ENCODE measurements around the gene MED13L.

Gene MED13L

DNA sequence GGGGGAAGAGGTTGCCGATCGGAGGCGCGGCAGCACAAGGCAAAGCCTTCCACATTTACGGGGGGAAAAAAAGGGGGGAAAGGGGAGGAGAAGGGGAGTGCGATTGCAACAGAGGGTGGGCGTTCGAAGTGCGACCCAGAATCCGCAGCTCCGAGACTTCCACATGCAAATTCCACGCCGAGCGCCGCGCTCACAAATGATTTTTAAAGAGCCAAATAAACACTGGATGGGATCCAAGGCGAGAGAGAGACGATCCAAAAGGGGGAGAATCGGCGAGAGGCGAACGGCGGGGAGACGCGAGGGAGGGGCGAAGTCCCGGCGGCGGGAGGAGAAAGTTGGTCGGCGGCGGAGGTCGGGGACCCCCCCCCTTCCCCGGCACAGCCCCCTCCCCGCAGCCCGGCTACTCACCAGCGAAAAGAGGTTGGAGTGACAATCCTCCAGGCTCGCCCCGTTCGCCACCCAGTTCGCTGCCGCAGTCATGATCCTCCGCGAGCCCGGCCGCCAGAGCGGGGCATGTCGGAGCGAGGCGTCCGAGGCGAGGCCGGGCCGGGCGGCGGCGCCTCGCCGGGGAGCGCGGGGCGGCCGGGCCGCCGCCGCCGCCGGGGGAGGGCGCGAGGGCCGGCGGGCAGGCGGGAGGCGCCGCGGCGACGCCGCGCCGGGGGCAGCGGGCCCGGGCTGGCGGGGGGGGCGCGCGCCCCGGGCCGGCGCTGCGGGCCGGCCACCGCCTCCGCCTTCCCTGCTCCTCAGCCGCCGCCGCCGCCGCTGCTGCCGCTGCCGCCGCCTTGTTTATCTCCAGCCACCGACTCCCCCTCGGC lies 634 bp downstream of the MED13L start:
- peak; percentile 26 for DNase-seq

DNA sequence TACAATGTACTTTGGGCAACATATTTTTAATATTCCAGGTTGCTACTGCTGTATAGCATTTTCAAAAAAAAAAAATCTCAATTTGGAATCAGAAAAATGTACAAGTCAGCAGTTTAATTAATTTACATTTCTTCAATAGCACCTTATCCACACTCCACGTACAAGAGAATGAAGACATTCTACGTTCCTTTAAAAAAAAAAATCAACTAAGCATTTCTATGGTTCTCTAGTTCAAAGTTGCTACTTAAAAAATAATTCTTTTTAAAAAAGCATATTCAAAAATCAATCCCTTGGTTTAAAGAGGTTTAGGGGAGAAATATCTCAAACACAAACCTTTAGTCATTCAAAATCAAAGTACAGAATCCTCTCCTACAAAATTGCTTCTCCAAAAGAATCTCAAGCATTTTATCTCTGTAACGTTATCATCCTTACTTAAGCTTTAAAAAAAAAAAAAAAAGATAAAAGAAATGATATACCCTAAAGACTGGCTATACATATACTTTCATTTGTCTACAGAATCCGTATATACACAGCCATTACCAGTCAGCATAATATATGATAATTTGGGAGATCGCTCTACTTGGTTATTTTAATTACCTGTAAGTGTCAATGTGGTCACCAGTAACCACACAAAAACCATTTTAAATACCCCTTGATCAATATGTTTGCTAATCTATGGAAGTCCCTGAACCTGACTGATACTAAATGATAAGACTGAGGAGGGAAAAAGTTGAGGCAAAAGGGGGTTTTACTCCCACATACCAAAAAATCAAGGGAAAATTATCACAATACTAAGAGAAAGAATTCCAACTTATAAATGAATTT lies 2.7 kb downstream of the MED13L start:
- DNase-seq, result no peak

DNA sequence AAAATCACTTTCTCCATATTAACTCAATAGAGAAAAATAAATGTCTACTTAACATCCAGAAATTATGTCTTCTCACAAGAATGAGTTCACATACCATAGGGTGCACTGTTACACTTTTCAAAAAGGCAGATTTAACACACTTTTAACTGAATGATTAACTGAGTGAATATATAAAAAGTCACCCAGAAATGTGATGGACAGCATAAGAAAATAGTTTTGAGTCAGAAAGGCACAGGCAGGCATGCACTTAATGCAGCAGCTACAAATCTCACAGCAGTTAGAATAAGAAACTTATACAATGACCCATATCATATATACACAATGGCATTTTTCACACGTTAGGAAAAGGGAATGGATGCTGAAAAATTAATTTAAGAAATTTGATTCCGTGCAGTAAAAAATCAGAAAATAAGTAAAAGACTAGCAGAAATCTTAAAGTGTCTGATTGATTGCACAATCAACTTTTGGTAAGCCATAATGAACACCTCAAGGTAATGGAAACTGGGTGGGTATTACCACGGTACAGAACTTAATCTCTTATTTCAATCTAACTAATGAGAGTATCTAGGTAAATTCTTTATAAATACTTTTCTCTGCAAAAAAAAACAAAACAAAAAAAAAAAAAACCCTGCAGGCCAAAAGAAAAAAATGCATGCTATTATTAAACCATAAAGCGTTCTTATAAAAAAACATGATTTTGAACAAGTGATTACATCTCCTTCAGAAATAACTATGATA lies 3.5 kb downstream of the MED13L start:
- DNase-seq, result no peak

DNA sequence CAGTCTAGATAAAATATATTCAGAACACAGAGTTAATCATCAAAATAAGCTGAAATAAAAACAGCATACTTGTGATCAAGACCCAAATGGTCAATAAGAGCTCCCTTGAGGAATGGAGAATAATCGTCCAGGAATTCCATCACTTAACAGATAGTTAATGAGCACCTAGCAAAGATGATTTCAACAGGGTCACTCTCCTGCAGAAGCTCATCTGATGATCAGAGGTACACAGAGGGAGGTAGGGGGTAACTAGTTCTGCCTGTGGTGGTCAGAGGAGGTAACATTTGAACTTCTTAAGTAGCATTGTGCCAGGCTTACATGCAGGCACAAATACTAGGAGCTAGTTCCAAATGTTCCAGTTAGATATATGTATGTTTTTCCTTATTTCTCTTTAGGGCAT lies 9.5 kb downstream of the MED13L start:
- peak; percentile 45 for DNase-seq

DNA sequence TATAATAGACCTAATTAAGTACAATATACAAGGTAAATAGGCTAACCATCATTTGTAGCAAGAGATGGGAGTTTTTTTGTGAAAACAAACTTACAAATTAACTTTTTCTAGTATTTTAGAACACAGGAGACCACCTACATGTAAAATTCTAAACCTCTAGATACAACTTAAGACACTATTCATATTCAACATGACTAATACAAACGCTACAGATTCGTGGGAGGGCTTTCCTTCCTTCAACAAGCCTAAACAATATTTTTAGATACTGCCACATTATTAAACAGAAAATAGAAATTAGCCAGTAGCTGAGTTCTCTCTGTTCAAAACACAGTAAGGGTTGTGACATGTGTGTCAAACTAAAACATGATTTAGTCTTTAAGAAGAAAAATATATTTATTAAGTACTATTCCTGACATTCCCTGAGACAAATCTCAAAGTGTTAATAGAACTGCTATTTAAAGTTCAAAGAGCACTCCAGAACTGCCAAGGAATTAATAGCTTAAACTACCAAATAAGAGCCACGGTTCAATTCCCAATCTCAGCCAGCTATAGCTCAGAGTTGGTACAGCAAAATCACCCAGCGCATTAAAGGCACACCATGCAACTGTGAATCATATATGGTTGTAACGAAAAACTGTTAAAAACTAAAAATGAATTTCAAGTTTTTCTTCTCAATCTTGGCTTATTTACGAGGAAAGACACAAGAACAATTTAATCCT lies 10.7 kb downstream of the MED13L start:
- no peak for DNase-seq

DNA sequence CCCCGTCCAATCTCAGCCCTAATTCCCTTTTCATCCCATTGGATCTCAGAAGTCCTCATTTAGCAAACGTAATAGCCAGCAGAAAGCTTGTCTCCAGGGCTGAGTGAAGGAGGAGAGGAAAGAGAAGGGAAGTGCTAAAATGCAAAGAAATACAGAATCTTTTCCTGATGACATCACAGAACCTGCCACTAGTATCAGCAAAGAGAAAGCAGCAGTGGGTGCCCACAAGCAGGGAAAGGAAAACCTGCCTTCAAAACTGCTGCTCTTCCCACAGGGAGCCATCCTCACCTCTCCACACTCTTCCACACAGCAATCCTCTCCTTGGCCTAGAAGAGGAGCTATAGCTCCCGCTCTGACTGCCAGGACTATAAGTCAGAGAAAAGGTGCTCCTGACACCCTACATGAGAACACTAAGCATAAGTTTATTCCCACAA lies 11.3 kb downstream of the MED13L start:
- no peak for DNase-seq

DNA sequence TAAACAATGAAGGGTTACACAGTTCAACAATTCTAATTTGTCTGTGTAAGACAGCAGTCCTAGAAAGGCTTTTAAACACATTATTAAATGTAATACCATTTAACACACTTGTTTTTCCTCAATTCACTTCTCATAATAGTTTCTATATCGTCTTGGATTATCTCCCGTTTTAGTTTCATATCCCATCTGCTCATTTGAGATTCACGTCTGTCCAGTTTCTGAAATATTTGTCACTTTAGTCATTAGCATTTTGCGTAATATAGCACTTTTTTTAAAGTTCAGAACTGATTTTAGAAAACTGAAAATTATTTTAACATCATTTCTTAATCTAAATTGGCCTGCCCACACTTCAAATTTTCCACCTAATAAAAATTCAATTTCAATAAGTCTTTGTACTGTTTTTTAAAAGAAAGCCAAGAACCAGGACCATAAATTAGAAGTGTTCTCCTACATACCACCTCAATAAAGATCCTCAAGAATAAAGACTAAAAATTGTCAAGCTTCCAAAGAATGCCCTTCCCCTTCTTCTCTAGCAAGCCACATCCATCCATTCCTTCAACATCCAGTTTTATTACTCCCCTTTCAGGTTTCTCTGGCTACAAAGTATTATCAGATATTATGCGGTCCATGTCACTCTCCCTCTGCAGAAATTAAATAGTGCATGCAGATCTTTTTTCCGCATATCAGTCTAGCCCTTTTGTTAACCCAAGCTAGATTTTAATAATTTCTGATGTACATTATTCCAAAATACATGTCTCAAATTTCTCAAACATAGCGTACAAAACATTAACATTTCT lies 11.9 kb downstream of the MED13L start:
- no peak for DNase-seq

DNA sequence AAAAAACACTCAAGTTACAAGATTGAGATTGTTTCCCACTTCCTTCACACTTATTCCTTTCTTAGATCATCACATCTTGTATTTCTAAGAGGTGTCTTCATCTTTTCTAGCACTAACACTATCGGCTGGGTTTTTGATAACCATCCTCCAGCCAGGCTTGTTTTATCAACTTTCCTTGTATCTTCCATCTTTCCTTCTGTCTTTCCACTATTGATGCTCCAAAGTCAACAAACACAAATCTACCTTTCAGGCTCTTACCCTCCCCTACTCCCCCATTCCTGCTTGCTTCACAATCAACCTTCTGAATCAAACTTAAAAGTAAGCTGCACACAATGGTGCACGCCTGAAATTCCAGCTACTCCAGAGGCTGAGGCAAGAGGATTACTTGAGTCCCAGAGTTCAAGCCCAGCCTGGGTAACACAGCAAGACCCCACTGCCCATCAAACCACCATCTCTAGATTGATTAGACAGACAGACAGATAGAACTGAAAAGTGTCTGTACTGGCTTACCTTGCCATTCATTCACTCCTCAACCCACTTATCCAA lies 12.9 kb downstream of the MED13L start:
- DNase-seq, result no peak

DNA sequence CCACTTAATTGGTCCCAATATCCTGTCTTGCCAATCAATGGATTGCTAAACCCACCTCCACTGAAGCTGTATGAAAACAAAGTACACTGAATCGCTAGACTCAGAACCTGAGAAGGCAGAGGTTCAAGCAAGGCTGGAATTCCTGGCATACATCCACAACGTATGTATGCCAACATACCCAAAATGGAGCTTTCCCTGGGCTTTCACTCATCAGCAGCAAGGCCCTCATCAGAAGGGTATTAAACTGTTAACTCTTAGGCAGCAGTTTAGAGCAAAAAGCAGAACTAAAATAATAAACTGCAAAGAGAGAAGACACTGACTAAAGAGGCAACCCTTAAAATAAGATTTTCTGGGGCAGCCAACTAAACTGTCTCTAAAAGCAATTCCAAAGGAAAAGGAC lies 13.6 kb downstream of the MED13L start:
- DNase-seq, result no peak

DNA sequence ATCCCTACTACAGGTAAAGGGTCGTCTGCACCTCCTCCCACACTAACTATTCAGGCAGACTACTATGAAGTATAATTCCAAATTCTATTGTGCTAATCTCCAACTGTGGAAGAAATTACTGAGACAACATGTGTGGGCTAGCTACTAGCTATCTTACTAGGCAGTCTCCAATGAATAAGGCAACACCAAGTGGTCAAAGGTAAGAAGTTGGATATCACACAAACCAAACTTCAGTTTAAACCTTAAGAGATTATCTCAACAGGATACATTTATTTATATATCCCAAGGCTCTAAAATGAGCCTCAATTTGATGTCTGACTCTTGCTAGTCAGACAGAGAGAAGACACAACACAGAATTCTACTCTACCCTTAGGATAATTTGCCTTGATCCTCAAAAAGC lies 14.1 kb downstream of the MED13L start:
- DNase-seq, result no peak

DNA sequence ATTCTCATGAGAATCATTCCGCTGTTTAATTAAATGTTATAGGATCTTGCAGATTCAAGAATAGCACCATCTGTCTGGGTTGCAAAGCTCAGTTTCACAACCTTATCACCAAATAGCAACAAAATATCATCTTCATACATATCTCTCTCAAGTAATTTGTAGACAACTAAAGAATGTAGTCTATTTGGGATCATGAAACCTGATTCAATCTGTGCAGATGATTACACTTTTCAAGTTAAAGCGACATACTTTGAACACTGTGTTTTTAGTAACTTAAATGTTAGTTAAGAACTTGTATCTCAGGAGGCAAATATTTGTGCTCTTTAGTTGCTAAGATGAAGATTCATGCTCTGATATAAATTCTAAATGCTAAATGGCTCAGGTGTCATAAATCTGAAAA lies 14.8 kb downstream of the MED13L start:
- DNase-seq, result no peak

DNA sequence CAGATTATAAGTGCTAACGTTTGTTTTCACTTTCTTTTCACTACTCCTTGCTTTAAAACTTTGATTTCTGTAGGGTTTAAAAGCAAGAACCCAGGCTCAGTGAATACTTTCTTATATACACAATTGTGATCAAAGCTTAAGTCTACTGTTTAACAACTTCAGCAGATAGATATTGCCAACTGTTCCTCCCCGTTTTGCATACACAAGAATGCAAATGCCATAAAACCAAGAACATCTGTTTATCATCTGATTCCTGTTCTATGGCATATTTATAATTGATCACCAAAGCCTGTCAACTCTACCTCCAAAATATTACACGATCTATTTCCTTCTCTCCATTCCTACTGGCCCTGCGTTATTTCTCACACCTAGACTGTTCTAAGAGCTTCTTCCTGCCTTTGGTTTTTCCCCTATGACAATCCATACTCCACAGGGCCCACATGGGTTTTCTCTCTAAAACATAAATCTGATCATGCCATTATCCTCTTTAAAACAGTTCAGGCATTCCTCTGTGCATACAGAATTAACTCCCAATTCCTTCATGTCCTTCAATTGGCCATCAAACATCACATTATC lies 15.9 kb downstream of the MED13L start:
- no peak for DNase-seq

DNA sequence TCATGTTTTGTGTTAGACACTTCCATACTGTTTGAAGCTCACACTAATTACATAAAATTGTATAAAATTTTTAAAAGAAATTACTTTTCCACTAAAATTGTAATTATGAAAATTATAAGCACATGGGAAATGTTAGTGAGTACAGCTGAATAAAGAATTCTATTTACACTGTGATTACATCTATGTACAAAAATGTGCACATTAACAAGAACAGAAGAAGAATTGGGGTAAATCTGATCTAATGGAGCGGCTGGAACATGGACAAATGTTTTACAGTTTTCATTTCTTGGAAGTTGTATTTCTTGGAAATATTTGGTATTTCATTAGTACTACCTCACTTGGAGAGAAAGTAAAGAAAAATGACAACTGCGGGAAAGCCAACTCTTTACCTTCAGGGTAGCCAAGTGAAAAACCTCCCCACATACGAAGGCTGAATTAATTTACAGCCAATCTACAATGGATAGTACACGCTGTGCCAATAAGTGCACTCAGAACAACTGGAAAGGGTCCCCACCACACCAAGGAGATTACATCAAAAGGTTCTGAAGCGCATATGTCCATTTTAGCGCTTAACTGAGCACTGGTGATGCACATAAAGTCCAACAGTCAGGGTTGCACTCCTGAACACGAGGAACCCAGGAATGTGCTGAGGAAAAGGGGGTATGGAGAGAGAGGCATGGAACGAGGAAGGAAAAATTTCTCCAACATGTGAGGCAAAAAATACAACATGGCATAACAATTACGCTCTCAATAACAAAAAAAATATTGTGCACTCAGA lies 17.5 kb downstream of the MED13L start:
- DNase-seq, result no peak

DNA sequence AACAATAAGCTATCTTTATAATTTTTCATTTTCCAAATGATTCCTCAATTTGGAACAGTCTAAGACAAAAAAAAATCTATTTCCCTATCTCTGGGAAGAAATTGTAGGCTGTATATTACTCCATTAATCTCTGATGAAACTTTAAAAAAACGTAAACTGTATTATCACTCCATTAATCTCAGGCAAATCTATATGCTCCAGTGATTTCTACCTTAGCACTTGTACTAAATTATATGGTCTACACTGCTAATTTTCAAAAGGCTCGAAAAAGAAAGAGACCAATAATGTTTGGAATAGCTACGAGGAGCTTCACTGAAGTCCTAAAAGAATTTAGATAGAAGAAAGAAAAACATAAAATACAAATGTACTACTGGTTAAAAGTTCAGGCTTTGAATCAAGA lies 19.7 kb downstream of the MED13L start:
- no peak for DNase-seq

DNA sequence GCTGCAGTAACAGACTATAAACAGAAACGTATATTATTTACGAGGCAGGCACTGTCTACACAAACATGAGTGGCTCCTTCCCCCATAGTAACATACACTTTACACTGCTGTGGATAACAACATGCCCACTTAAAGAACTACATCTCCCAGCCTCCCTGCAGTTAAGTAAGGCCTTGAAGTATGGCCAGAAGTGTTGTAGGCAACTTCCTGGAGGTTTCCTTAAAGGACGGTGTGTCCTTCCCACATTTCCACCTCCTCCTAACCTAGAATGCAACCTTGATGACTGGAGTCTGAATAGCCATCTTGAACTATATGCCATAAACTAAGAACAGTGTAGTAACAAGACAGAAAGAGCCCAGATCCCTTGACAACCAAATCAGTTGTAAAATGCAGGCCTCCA lies 20.3 kb downstream of the MED13L start:
- no peak for DNase-seq

DNA sequence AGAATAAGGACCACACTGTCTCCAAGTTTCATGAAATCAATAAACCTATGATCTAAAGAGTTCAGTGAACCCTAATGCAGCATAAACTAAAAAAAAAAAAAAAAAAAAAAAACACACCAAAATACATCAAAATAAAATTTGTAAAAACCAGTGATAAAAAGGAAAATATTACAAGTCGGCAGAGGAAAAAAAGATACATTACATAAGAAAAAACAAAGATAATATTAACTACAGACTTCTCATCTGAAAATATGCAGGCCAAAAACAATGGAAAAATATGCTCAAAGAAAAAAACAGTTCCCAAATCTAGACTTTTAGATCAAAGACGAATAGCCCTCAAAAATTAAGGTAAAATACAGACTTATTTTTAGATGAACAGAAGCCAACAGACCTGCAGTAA lies 27.6 kb downstream of the MED13L start:
- DNase-seq, result no peak

DNA sequence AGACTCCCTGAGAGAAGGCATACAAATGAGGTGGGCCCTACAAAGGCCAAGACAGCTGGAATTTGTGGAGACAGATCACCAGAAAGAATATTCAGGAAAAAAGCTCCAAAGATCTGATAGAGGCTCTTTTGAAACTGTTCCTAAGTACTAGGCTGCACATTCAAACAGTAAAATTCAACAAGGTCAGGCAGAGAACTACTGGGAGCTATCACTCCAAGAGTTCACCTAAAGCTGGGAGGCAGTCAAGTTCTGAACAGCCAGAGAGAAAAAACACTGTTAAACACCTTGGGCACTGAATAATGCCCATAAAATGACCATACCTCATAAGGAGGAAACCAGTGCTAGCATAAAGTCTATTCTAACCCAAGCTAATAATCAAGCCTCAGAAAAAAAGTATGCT lies 28.6 kb downstream of the MED13L start:
- DNase-seq, result no peak

DNA sequence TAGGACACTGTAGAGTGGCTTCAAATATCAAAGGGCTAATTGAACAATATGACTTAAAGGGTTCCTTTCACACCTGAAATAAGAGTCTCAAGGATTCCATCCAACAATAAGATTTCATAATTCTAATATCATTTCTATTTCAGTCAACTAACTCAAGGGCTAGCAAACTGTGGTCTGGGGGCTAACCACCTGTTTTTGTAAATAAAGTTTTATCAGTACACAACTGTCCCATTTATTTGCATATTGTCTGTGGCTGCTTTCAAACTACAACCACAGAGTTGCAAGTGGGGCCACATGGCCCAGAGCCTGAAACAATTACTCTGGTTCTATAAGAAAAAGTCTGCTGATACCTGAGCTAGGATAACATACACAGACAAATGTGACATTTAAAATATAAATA lies 29.1 kb downstream of the MED13L start:
- no peak for DNase-seq

DNA sequence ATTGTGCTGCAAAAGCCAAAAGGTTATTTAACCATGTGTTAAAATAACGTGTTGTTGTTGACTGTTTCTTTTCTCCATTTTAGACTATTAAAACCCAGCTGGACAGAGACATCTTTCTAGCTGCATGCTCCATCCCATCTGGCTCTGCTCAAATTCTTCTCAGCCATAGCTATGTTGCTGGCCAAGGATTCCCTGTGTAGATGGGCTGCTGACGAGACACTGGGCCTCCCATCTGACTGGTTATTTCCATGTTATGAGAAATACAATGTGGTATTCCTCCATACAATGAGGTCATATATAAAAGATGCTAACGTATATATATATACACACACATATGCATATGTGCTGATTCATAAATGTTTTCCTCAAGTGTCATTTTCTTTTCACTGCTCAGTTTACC lies 30.1 kb downstream of the MED13L start:
- DNase-seq, result no peak

DNA sequence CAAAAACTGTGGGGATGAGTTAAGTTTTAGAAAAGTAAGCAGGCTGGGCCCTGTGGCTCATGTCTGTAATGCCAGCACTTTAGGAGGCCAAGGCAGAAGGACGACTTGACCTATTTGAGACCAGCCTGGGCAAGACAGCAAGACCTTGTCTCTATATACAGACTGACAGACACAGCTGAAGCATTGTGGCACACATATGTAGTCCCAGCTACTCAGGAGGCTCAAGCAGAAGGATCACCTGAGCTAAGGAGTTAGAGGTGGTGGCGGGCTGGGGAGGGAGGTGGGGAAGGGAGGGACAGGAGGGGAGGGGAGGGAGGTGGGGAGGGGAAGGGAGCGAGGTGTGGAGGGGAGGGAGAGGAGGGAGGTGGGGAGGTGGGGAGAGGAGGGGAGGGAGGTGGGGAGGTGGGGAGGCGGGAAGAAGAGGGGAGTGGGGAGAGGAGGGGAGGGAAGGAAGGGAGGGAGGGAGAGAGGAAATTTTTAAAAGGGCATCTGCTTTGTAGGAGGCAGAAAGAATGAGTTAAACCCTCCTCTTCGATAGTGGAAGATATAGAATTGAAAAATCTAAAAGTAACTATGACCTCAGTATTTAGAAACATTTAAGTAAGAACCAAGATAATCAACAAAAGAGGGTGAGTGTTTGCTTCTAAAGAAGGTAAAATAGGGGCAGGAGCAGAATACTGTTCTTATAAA lies 30.9 kb downstream of the MED13L start:
- DNase-seq, result no peak
